HCEC 1CT (cell line): ENCODE results near the gene EYS.

Experiments
- DNase-seq: peaks from one replicate; pipeline ENCODE4 v3.0.0-alpha.2; 2017

The EYS gene

GRCh38 chr6:64415926-64416325, 1291.1 kb downstream of the EYS start:
- no peak for DNase-seq

- DNase-seq, result peak; percentile 3
Observed at GRCh38 chr6:64411226-64411625, 1295.8 kb downstream of the EYS start.

GRCh38 chr6:64409948-64410347, 1297.1 kb downstream of the EYS start:
- DNase-seq, result no peak

DNA sequence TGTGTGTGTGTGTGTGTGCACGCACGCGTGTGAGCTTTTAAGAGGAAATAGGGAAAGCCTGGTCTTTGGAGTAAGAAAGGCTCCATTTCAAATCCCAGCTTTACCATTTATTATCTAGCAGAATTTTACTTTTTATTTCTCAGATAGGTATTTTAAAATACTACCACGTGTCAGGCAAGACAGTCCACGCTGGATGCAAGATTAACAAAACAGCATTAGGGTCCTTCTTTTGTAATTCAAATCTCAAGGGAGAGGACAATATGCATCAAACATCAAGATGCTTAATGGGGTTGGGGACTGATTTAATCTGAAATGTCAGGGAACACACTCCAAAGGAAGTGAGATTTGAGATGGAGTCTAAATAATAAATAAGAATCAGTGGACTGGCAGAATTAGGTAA, 1302.6 kb downstream of the EYS start:
- no peak for DNase-seq

DNA sequence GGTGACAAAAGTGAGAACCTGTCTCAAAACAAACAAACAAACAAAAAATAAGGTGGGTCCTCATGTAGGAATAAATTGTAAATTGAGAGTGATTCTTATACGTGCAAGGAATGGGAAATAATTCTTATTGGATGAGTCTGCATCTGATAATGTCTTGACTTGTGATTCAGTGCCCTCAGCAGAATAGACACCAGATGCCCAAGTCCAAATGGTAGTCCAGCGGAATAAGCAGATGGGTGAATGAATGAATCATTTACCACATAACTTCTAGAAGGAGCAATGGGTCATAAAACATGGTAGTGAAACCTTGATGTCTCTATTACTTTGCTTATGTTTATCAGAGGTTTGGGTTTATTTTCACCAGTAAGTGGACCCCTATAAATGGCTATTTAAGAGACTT, 1323.7 kb downstream of the EYS start:
- DNase-seq, result no peak

DNA sequence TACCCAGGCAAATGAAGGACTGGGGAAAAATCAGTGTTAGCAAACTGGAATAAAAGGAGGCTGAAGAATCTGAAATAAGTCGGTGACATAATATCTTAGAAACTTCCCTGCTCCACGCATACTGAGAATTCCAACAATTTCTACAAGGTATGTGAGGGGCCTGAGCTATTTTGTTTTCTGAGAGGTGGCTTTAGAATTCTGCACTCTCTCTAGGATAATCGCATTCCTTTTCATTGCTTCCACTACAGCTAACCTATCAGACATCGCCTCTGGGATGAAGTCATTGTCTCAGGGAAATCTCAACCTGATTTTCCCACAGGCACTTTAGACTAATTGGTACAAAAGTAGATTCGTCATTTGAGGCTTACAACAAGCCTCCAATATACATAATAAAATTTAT, 1330.6 kb downstream of the EYS start:
- DNase-seq, result no peak

DNA sequence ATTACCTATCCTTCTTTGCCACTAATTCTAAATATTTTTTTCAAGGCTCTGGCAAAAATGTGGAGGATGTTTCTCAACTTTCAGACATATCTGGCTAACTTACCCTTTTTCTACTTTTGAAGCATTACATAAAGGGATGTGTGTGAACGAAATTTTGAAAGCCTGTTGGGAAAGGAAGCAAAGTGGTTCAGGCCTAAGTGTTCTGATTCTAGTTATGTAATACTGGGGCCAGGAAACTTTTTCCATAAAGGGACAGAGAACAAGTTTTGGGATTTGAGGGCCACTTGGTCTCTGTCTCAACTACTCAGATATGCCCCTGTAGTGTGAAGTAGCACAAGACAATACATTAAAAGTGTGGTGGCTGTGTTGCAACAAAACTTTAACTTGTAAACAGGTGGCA, 1349.6 kb downstream of the EYS start:
- DNase-seq, result no peak

- DNase-seq, result no peak
Observed at GRCh38 chr6:64347411-64347810, 1359.6 kb downstream of the EYS start.

DNA sequence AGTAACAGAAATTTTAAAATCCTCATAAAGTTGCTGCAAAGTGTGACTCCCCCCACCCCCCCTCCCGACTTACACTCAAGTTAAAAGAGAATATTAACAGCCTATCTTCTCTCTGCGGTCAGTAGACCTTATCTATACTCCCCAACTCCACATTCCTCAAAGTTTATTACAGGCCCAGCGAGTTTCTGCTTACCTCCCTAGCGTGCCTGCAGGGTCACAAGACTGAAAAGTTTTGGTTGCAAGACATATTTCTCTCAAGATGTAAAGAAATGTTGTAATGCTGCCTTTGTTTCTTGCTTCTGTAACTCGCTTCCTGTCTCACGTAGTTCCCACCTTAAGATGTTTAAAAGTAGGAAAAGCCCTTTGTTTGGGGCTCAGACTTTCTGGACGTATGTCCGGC, 1371.8 kb downstream of the EYS start:
- no peak for DNase-seq

DNA sequence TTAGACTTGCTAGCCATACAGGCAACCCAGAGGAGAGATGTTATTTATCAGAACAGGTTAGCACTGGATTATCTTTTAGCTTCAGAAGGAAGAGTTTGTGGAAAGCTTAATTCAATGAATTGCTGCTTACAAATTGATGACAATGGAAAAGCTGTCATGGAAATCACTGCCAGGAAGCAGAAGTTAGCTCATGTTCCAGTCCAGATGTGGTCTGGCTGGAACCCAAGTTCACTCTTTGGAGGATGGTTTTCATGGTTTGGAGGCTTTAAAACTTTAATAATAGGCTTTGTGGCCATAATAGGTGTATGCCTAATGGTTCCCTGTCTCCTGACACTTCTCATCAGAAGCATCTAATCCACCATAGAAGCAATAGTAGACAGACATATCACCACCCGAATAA, 1372.4 kb downstream of the EYS start:
- DNase-seq, result no peak

DNA sequence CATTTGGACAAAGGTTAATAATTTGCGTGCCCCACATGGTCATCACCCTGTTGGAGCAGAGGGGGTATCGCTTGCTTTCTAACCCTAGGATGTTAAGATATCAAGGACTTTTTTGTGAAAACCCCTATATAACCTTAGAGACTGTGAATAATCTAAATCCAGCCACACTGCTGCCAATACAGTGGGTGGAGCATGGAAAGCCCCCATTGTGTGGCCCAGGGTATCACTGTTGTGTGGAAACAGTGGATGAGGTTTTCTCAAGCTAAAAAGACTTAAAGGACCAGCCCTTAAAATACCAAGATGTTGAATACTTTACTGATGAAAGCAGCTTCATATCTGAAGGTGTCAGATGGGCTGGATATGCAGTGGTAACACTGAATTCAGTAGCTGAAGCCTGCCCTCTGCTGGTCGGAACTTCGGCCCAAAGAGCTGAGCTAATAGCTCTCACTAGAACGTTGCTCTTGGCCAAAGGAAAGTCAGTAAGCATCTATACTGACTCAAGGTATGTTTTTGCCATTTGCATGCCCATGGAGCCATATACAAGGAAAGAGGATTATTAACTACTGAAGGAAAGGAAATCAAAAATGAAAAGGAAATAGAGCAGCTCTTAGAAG, 1376.2 kb downstream of the EYS start:
- peak; percentile 39 for DNase-seq

DNA sequence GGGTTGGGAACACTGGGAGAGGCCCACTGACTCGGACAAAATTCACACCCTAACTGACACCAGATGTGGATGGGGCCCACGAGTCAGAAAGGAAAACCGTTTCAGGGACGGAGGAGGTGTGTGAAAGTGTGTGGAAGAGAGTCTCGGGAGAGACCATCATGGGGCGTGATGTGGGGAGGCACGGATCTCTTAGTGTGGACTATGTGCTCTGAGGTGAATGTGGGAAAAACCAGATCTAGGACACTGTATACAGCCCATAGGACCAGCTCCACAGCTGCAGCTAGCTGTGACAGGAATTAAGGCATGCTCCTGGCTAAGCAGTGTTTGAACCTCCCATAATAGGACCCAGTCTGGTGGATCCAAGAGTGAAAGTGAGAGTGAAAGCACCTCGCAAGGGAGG, 1380.1 kb downstream of the EYS start:
- no peak for DNase-seq

DNA sequence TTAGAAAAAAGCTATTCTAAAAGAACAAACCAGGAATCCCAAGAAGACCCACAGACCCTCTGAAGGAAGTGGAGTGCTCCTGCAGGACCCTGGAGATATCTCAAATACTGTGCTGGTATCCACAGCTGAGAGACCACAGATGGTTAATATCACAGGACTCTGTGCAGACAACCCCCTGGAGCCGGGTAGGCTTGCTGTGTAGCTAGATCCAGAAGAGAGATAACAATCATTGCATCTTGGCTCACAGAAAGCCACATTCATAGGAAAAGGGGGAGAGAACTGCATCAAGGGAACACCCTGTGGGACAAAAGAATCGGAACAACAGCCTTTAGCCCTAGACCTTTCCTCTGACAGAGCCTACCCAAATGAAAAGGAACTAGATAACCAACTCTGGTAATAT, 1381.9 kb downstream of the EYS start:
- no peak for DNase-seq

DNA sequence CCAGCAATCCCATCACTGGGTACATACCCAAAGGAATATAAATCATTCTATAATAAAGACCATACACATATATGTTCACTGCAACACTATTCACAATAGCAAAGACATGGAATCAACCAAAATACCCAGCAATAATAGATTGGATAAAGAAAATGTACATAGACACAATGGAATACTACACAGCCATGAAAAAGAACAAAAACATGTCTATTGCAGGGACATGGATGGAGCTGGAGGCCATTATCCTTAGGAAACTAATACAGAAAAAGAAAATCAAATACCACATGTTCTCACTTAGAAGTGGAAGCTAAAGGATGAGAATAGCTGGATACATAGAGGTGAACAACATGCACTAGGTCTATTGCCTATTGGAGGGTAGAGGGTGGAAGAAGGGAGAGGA, 1396.8 kb downstream of the EYS start:
- no peak for DNase-seq

GRCh38 chr6:64301307-64302236, 1405.5 kb downstream of the EYS start:
- no peak for DNase-seq

DNA sequence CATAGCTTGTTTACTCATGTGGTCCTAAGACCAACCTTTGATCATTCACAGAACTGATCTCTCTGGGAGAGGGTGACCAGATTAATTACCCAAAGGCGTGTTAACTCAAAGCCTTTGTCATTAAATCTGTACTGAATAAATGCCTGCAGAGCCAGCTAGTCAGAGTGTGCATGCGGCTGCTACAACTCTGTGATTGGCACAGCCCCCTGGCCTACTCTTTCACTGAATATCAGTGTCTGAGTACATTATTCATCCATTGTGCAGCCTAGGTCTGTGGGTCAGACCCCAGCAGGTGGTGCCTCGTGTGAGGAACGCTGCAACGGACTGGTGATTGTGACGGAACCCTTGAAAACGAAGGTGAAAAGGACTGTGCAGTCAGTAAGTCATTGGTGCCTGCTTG, 1407.8 kb downstream of the EYS start:
- no peak for DNase-seq

DNA sequence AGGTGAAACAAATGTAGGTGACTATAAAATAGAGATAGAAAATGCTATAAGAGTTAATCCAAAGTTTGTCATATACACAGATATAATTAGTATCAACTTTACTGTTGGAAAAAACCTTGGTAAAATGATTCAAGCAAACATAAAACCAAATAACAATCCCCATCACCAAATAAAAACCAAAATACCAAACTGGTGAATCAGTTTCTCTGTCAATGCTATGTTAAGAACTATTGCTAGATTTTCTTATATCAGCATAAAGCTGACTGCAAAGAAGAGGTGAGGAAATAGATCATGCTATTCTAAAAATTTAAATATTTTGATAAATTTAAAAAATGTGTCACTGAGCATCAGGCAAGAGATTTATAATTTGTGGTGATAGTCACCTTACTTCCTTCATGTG, 1413.0 kb downstream of the EYS start:
- peak; percentile 21 for DNase-seq

DNA sequence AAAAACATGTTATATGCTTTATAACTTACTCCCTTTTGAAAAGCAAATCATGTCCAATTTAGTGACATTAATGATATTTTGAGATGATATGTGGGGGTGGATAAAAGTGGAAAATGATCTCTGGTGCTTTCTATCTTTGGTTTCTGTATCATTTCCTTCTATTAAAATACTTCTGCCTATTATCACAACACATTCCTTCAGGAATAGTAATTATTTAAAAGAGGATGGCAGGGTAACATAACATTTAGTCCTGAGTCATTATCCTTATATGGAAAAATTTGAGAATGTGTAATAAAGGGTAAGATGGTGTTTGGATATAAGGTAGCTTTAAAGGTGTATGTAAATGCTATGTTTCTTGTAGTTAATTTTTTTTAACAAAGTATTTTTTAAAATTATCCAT, 1413.7 kb downstream of the EYS start:
- DNase-seq, result peak; percentile 56

DNA sequence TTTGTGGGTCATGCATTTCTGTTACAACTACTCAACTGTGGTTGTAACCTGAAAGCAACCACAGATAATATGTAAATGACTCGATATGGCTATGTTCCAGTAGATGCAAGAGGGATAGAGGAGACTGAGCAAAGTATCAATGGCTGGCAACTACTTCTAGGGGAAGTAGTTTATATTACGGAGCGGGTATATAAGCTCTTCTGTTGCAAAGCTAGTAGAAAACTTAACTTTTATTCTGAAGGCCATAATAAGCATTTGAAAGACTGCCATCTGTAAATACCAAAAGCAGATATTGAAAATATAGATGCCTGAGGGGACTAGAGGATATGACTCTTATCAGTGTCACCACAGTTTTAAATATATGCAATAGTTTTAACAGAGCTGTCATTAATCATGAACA, 1416.2 kb downstream of the EYS start:
- peak; percentile 8 for DNase-seq

- DNase-seq, result no peak
Observed at GRCh38 chr6:64289931-64290330, 1417.1 kb downstream of the EYS start.

DNA sequence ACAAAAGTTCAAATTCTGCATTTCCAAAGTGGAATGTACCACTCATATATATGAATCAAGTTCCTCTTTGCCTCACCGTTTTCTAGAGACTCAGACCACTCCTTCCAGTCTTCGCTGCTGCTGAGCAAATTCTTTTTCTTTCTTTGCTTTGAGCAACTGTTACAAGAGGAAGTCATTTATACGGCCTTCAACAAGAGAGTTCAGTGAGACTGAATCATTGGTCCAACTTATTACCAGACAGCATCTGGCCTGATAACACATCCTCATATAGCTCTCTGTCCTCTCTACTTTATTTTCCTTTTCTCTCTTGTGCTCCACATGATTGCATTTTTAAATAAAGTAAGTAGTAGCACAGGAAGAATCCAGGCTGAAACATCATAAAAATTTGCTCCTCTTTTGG, 1418.7 kb downstream of the EYS start:
- DNase-seq, result no peak

- DNase-seq, result no peak
Observed at GRCh38 chr6:64281167-64281566, 1425.9 kb downstream of the EYS start.

GRCh38 chr6:64280569-64280968, 1426.5 kb downstream of the EYS start:
- peak; percentile 13 for DNase-seq

GRCh38 chr6:64270083-64270482, 1436.9 kb downstream of the EYS start:
- DNase-seq, result no peak

DNA sequence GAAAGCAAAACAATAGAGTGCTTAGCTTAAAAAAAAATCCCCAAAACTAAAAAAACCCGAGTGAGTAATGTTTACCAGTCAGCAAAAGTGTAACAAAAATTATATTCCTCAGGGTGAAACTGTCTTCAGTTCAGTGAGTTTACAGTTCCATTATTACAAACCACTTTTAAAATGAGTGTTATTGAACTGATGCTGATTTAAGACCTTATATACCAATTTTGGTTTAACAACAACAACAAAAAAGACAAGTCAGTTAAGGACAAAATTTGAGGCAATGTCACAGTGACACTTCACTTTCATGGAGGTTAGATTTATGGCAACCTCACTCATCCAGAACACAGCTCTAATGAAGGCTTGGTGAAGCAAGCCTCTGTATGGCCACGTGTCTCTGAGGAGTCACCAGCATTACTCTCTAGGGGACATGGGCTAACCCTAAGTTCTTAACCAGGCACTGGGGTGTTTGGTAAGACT, 1440.6 kb downstream of the EYS start:
- DNase-seq, result no peak
